Spinal cord (tissue), 10 donors: ENCODE results near the gene RAB31. TPM values are rescaled to one million over a fixed set of nuclear protein-coding genes. Genes with fewer than 3 reads are reported as not detected.
A peak's percentile ranks its signal among the peaks of the same experiment; 100 is the strongest.

Experiments
- DNase-seq, 6 donors: peaks; one replicate each; pipeline versions ENCODE4 v3.0.0 to v3.0.0-alpha.2; 2013 to 2015; ENCODE audit warnings: low spot score in 6 of 6, low read depth in 4 of 6
- H3K27ac ChIP-seq: one replicate; pipeline ENCODE4 v1.5.1; 2013; ENCODE audit warnings: low read depth, low read length, control low read depth
- H3K27me3 ChIP-seq: one replicate; pipeline ENCODE4 v1.6.1; 2013; ENCODE audit warnings: low read length; ENCODE audit not compliant: control insufficient read depth, insufficient read depth
- H3K36me3 ChIP-seq: one replicate; pipeline ENCODE4 v1.6.1; 2013; ENCODE audit warnings: low read length; ENCODE audit not compliant: control insufficient read depth, insufficient read depth
- H3K4me1 ChIP-seq: one replicate; pipeline ENCODE4 v1.6.1; 2013; ENCODE audit warnings: low read length; ENCODE audit not compliant: control insufficient read depth, insufficient read depth
- H3K4me3 ChIP-seq: one replicate; pipeline ENCODE4 v1.5.1; 2013; ENCODE audit warnings: low read depth, low read length, control low read depth
- H3K9me3 ChIP-seq: one replicate; pipeline ENCODE4 v1.6.1; 2013; ENCODE audit warnings: low read length; ENCODE audit not compliant: control insufficient read depth, insufficient read depth
- WGBS: methylation state at CpG from one replicate; pipeline ENCODE4 v1.1.5; 2013; ENCODE audit warnings: missing lambda C conversion rate; ENCODE audit not compliant: insufficient coverage; 5-methylcytosine and 5-hydroxymethylcytosine counted together
- polyA plus RNA-seq, 2 donors: library from polyadenylated mRNA; unstranded; fragments of 120-200 nt; gene quantifications; one replicate each; pipeline ENCODE4 v1.2.1, GENCODE V29; 2013; ENCODE audit not compliant: insufficient read length in 2 of 2
- total RNA-seq, 2 donors: library from RNA; depleted of rRNA in 1 of 2; stranded (reverse); fragments of 120-200 nt in 1 of 2; fragments of >200 nt in 1 of 2; gene quantifications; one replicate each; pipeline versions ENCODE4 v1.2.3 to v1.2.4, GENCODE V29; 2013 to 2014
- donor health status: healthy.

Gene RAB31
- total and polyA plus RNA-seq, 4 donors = 59.0 to 172 (median 95.9) TPM

DNA sequence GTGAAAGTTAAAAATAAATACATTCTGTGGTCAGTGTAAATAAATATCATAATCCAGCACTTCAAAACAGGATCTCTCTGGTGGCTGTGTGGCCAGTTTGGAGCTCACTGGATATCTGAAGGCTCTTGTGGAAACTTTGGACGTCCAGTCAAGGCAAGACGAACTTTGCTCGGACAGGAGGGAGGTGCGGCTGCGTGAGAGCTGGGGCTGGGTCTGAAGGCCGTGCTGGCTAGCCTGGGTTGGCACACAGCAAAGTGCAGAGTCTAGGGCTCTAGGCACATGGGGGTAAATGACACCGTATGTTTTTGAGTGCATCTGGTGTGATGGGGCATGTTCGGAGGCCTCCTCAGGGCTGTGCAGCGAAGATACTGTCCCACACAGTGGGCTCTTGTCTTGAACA lies 98.8 kb downstream of the RAB31 start:
- 93% methylated on average over 9 of the region's 9 CpGs for WGBS
- peak overlapping the region; percentile 19 for H3K27ac ChIP-seq
- no peaks in the 10 kb centered on the region for H3K9me3 ChIP-seq
- no peak for DNase-seq
- H3K4me3 ChIP-seq = no peak overlapping the region
- no peaks in the 10 kb centered on the region for H3K36me3 ChIP-seq
- H3K4me1 ChIP-seq = peaks cover 62% of the 10 kb centered on the region
- no peaks in the 10 kb centered on the region for H3K27me3 ChIP-seq

- Histone ChIP-seq H3K4me1 (peaks cover 53% of the 10 kb centered on the region), H3K4me3 (no peak overlapping the region), H3K27me3 (no peaks in the 10 kb centered on the region), H3K27ac (peak overlapping the region; percentile 83), H3K36me3 (no peaks in the 10 kb centered on the region), H3K9me3 (no peaks in the 10 kb centered on the region)
- 52% methylated on average over 16 of the region's 21 CpGs for WGBS
- peak in 2 of 6 donors; percentile 61 to 76 for DNase-seq
These were observed 100.5 kb downstream of the RAB31 start for GRCh38 chr18:9808295-9809241.

DNA sequence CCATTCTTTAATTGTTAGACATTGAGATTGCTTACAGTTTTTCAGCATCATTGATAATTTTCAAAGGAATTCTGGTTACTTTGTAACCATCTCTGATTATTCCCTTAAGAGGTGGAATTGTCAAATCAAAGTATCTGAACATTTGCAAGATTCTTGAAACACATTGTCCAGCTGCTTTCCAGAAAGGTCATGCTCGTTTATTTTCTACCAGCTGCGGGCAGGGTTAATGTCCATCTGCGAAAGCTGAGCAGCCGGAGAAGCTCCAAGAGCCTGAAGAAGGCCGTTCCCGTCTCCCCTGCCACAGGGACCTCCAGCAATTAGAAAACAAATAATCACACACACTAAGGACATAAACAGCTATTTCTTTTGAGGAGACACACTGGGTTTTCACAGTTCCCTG lies 101.6 kb downstream of the RAB31 start:
- H3K27me3 ChIP-seq = no peaks in the 10 kb centered on the region
- H3K27ac ChIP-seq = peak overlapping the region; percentile 83
- no peaks in the 10 kb centered on the region for H3K9me3 ChIP-seq
- DNase-seq = peak in 1 of 6 donors; percentile 42
- H3K36me3 ChIP-seq = no peaks in the 10 kb centered on the region
- 37% methylated on average over 6 of the region's 6 CpGs for WGBS
- H3K4me3 ChIP-seq = no peak overlapping the region
- peaks cover 42% of the 10 kb centered on the region for H3K4me1 ChIP-seq

DNA sequence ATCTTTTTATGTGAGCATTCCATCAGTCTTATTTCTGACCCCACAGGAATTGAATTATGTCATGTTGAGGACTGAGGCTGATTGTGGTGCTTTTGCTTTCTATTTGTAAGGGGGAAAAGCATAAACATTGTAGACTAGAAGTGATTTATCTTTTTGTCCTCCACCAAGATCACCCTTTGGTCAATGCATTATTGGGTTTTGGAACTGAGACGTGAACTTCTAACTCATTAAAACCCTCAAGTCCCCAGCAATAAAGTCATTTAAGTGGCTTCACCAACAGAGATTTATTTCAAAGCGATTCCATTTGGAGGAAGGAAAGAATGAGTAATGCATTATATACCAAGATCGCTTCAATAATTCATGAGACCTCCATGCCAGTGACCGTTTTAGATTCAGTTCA lies 102.2 kb downstream of the RAB31 start:
- Histone ChIP-seq H3K4me3 (no peak overlapping the region), H3K27ac (peak overlapping the region; percentile 83)
- no CpG with 5 or more reads among the region's 4 CpGs for WGBS

GRCh38 chr18:9810994-9811705 lies 103.0 kb downstream of the RAB31 start:
- peak in 1 of 6 donors; percentile 23 for DNase-seq

More for the DNA sequence above, 102.2 kb downstream of the RAB31 start:
- Histone ChIP-seq H3K27me3 (no peaks in the 10 kb centered on the region), H3K9me3 (no peaks in the 10 kb centered on the region), H3K36me3 (no peaks in the 10 kb centered on the region), H3K4me1 (peaks cover 38% of the 10 kb centered on the region)
- peak in 2 of 6 donors; percentile 40 to 77 for DNase-seq

DNA sequence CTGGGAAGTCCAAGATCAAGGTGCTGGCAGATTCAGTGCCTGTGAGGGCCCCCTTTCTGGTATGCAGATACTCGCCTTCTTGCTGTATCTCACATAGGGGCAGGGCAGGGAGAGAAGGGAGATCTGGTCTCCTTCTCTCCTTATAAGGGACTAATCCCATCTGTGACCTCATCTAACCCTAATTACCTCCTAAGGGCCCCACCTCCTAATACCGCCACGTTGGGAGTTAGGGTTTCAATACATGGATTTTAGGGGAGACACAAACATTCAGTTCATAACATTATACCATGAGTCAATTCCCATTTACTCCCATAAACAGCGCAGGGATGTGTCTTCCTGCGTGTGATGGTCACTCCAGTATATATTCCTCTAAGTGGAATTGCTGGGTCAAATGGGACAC lies 103.9 kb downstream of the RAB31 start:
- Histone ChIP-seq H3K9me3 (no peaks in the 10 kb centered on the region), H3K4me3 (no peak overlapping the region), H3K4me1 (peaks cover 32% of the 10 kb centered on the region), H3K36me3 (no peaks in the 10 kb centered on the region), H3K27me3 (no peaks in the 10 kb centered on the region), H3K27ac (no peak overlapping the region)
- WGBS = no CpG with 5 or more reads among the region's 5 CpGs
- no peak for DNase-seq

More at GRCh38 chr18:9810994-9811705, 103.0 kb downstream of the RAB31 start:
- H3K36me3 ChIP-seq = no peaks in the 10 kb centered on the region
- H3K27me3 ChIP-seq = no peaks in the 10 kb centered on the region
- H3K27ac ChIP-seq = peak overlapping the region; percentile 83
- H3K9me3 ChIP-seq = no peaks in the 10 kb centered on the region
- peaks cover 38% of the 10 kb centered on the region for H3K4me1 ChIP-seq
- no peak overlapping the region for H3K4me3 ChIP-seq
- WGBS = 53% methylated on average over 7 of the region's 14 CpGs

DNA sequence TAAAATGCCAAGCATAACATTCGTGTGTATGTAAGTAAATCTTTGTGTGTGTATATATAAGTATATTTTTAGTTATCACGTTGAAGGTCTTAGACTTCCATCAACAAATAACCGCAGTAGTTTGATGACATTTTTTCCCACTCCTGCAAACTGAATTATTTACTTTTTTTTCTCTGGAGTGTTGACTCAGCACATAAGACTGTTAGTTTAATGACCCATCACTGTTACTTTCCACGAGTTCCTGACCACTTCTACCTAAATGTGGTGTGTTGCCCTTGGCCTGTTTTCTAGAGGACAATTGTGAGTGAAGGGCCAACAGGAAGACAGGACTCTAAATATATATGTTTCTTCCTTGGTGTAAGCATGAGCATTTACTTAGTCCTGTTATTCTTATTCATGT lies 106.3 kb downstream of the RAB31 start:
- peaks cover 12% of the 10 kb centered on the region for H3K4me1 ChIP-seq
- no peak for DNase-seq
- H3K9me3 ChIP-seq = no peaks in the 10 kb centered on the region
- no peaks in the 10 kb centered on the region for H3K27me3 ChIP-seq
- WGBS = no CpG with 5 or more reads among the region's 4 CpGs
- no peaks in the 10 kb centered on the region for H3K36me3 ChIP-seq
- no peak overlapping the region for H3K4me3 ChIP-seq
- no peak overlapping the region for H3K27ac ChIP-seq

- Histone ChIP-seq H3K27ac (no peak overlapping the region), H3K27me3 (no peaks in the 10 kb centered on the region), H3K4me3 (no peak overlapping the region), H3K9me3 (no peaks in the 10 kb centered on the region), H3K36me3 (no peaks in the 10 kb centered on the region), H3K4me1 (peaks cover 3% of the 10 kb centered on the region)
- DNase-seq = no peak
- 100% methylated on average over 1 of the region's 4 CpGs for WGBS
These were observed 109.2 kb downstream of the RAB31 start for GRCh38 chr18:9817286-9817685.

DNA sequence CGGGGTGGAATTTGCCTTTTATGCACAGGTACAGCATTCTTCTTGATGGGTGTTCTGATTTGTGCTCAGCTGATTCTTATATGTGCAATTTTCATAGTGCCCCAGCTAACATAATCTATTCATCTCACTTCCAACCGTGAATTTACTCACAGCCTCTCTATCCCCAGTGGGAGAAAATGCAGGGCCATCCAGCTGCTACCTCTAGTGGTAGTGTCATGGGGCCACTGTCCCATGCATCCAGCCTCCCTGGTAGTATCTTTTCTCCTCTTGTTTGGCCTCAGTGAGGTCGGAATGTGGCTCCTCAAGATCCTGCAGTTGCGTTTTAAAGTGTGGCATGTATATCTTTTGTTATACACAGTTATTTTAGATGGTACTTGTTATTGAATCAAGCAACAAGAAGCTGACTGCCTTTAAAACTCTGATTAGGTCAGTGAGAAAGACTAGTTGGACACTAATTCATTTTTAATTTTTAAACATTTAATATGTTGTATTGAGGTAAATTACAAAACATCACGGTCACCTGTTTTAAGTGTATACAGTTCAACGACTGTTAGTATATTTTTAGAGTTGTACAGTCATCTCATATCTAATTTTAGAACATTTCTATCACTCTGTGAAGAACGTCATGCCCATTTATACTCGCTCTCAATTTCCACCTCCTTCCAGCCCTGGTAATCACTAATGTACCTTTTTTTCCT lies 109.8 kb downstream of the RAB31 start:
- H3K9me3 ChIP-seq = no peaks in the 10 kb centered on the region
- no peak for DNase-seq
- H3K27me3 ChIP-seq = no peaks in the 10 kb centered on the region
- H3K36me3 ChIP-seq = no peaks in the 10 kb centered on the region
- WGBS = no CpG with 5 or more reads among the region's 8 CpGs
- no peak overlapping the region for H3K4me3 ChIP-seq
- H3K27ac ChIP-seq = no peak overlapping the region
- peaks cover 3% of the 10 kb centered on the region for H3K4me1 ChIP-seq
